SK-N-MC (cell line): ENCODE measurements around the gene RAB6D.

Experiments used
- EZH2 ChIP-seq: fragments of 200-600 bp; sonication (generic); IDR thresholded peaks from one replicate; pipeline ENCODE4 v1.6.1; 2017; ENCODE audit warnings: antibody characterized with exemption
- FOXP2 ChIP-seq: optimal IDR thresholded peaks from 2 replicates; pipeline ENCODE3; 2011; ENCODE audit warnings: mild to moderate bottlenecking, moderate library complexity; ENCODE audit not compliant: insufficient read depth; ENCODE audit errors: extremely low read length, control extremely low read depth
- POLR2AphosphoS5 ChIP-seq: IDR thresholded peaks from 2 replicates; pipeline ENCODE4 v1.6.1; 2012; ENCODE audit warnings: mild to moderate bottlenecking, low read depth, low read length, borderline replicate concordance

DNA sequence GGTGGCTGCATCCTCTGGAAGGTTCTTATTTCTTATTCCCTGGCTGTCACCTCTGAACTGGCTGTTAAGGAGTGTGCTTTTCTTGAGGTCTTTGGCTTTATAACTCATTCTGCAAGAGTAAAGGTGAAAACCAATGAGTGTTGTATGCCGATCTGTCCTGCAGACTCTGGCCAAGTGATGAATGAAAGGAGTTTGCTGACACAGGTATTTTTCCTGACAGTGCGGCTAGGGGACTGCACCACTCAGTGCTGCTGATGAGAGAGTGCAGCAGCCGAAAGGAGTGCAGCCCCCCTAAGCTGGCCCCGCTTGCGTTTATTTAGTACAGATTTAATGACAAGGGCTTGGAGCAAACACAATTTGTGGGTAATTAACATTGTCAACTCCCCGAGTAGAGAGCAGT lies 41.8 kb downstream of the RAB6D start:
- TF ChIP-seq POLR2AphosphoS5 (no peak), EZH2 (no peak), FOXP2 (no peak)
